Suprapubic skin (tissue), 4 donors: ENCODE data around the gene KRT6C.

Source experiments
- EP300 ChIP-seq: sonication (generic); formaldehyde crosslinking; IDR thresholded peaks from one replicate; pipeline ENCODE4 v1.6.1; 2017; ENCODE audit warnings: antibody characterized with exemption
- POLR2AphosphoS5 ChIP-seq, 3 donors: sonication (generic); formaldehyde crosslinking; IDR thresholded peaks; one replicate each; pipeline ENCODE4 v1.6.1; 2017; ENCODE audit warnings: antibody characterized with exemption in 3 of 3
- TF ChIP-seq, protein P1 (sequence below), 2 donors: fragments of 200-600 bp in 1 of 2; fragments of 450-650 bp in 1 of 2; sonication (generic) in 1 of 2; IDR thresholded peaks; one replicate each; pipeline ENCODE4 v1.5.1; 2016 to 2019; ENCODE audit warnings: antibody characterized with exemption in 2 of 2, mild to moderate bottlenecking in 1 of 2, moderate library complexity in 1 of 2

DNA sequence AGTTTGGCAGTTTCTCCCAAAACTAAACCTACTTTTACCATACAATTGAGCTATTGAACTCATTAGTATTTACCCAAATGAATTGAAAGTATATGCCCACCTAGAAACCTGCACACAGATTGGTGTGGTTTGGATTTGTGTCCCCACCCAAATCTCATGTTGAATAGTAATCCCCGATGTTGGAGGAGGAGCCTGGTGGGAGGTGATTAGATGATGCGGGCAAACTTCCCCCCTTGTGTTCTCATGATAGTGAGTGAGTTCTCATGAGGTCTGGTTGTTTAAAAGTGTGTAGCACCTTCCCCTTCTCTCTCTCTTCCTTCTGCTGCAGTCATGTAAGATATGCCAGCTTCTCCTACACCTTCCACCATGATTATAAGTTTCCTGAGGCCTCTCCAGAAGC, 4.0 kb upstream of the KRT6C start:
- TF ChIP-seq, protein P1, sequence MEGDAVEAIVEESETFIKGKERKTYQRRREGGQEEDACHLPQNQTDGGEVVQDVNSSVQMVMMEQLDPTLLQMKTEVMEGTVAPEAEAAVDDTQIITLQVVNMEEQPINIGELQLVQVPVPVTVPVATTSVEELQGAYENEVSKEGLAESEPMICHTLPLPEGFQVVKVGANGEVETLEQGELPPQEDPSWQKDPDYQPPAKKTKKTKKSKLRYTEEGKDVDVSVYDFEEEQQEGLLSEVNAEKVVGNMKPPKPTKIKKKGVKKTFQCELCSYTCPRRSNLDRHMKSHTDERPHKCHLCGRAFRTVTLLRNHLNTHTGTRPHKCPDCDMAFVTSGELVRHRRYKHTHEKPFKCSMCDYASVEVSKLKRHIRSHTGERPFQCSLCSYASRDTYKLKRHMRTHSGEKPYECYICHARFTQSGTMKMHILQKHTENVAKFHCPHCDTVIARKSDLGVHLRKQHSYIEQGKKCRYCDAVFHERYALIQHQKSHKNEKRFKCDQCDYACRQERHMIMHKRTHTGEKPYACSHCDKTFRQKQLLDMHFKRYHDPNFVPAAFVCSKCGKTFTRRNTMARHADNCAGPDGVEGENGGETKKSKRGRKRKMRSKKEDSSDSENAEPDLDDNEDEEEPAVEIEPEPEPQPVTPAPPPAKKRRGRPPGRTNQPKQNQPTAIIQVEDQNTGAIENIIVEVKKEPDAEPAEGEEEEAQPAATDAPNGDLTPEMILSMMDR (IDR thresholded peaks at IDR 0.05), result no peak
- no peak for TF ChIP-seq EP300
- no peak for TF ChIP-seq POLR2AphosphoS5 (IDR thresholded peaks at IDR 0.05)
